HepG2 (cell line): ENCODE results near the gene DLX1. TPM values are rescaled to one million over a fixed set of nuclear protein-coding genes. Genes with fewer than 3 reads are reported as not detected.

Experiments used
- BORCS8-MEF2B ChIP-seq: sonication (generic); formaldehyde crosslinking; IDR thresholded peaks from 2 replicates; pipeline ENCODE4 v1.8.0; 2022; ENCODE audit warnings: mild to moderate bottlenecking, missing genetic modification reagents
- FOXM1 ChIP-seq: sonication (generic); formaldehyde crosslinking; IDR thresholded peaks from 2 replicates; pipeline ENCODE4 v1.5.0; 2020; ENCODE audit warnings: missing genetic modification reagents
- FOXP4 ChIP-seq: sonication (generic); formaldehyde crosslinking; IDR thresholded peaks from 2 replicates; pipeline ENCODE4 v1.4.0; 2020; ENCODE audit warnings: missing genetic modification reagents
- JUN ChIP-seq: sonication (generic); formaldehyde crosslinking; IDR thresholded peaks from 2 replicates; pipeline ENCODE4 v1.4.0; 2020; ENCODE audit warnings: mild to moderate bottlenecking, missing genetic modification reagents
- MBD4 ChIP-seq: IDR thresholded peaks from 2 replicates; pipeline ENCODE4 v1.6.1; 2012; ENCODE audit warnings: low read length, inconsistent platforms, borderline replicate concordance
- NFE2 ChIP-seq: sonication (generic); formaldehyde crosslinking; IDR thresholded peaks from 2 replicates; pipeline ENCODE4 v1.4.0; 2020; ENCODE audit warnings: missing genetic modification reagents
- RFXAP ChIP-seq: sonication (generic); formaldehyde crosslinking; IDR thresholded peaks from 2 replicates; pipeline ENCODE4 v1.4.0; 2020; ENCODE audit warnings: missing genetic modification reagents, borderline replicate concordance
- SCMH1 ChIP-seq: sonication (generic); formaldehyde crosslinking; IDR thresholded peaks from 2 replicates; pipeline ENCODE4 v1.9.0; 2021; ENCODE audit warnings: missing genetic modification reagents, mild to moderate bottlenecking, borderline replicate concordance
- SKI ChIP-seq: fragments of 450-650 bp; IDR thresholded peaks from one replicate; pipeline ENCODE4 v1.6.1; 2018; ENCODE audit warnings: mild to moderate bottlenecking; ENCODE audit not compliant: partially characterized antibody
- SSRP1 ChIP-seq: IDR thresholded peaks from 2 replicates; pipeline ENCODE4 v1.6.1; 2016; ENCODE audit warnings: control low read depth
- TBL1XR1 ChIP-seq: fragments of 150-350 bp; IDR thresholded peaks from 2 replicates; pipeline ENCODE4 v1.6.1; 2014; ENCODE audit warnings: borderline replicate concordance, low read length; ENCODE audit not compliant: partially characterized antibody
- TFDP1 ChIP-seq: IDR thresholded peaks from 2 replicates; pipeline ENCODE4 v1.6.1; 2016; ENCODE audit warnings: missing compliant biosample characterization, missing genetic modification reagents, borderline replicate concordance
- ZBTB33 ChIP-seq: sonication (generic); formaldehyde crosslinking; IDR thresholded peaks from 2 replicates; pipeline ENCODE4 v1.4.0; 2020; ENCODE audit warnings: missing genetic modification reagents
- ZMAT3 ChIP-seq: sonication (generic); formaldehyde crosslinking; conservative IDR thresholded peaks from 2 replicates; pipeline ENCODE4 v1.7.0; 2021; ENCODE audit warnings: missing genetic modification reagents
- ZNF280B ChIP-seq: sonication (generic); formaldehyde crosslinking; IDR thresholded peaks from 2 replicates; pipeline ENCODE4 v1.5.0; 2020; ENCODE audit warnings: missing genetic modification reagents, mild to moderate bottlenecking, borderline replicate concordance
- ZNF350 ChIP-seq: sonication (generic); formaldehyde crosslinking; IDR thresholded peaks from 2 replicates; pipeline ENCODE4 v1.4.0; 2020; ENCODE audit warnings: mild to moderate bottlenecking, low read depth, missing genetic modification reagents, borderline replicate concordance
- ZNF572 ChIP-seq: sonication (generic); formaldehyde crosslinking; IDR thresholded peaks from 2 replicates; pipeline ENCODE4 v1.5.1; 2020; ENCODE audit warnings: mild to moderate bottlenecking, missing genetic modification reagents
- ZNF773 ChIP-seq: sonication (generic); formaldehyde crosslinking; IDR thresholded peaks from 2 replicates; pipeline ENCODE4 v1.4.0; 2020; ENCODE audit warnings: missing genetic modification reagents, borderline replicate concordance
- polyA plus RNA-seq, 8 experiments: library from polyadenylated mRNA; depleted of rRNA in 3 of 8; stranded (reverse) in 7 of 8; unstranded in 1 of 8; fragments of >200 nt; fragmentation: Illumina TruSeq in 4 of 8; extraction: Trizol in 4 of 8; gene quantifications; 2 replicates each; pipeline versions ENCODE4 v1.2.1 to v1.2.3, GENCODE V29; 2011 to 2016; ENCODE audit warnings: low read depth in 4 of 8, missing spikeins in 1 of 8, mixed read lengths in 1 of 8; ENCODE audit not compliant: insufficient read depth in 1 of 8
- total RNA-seq, 5 experiments: library from RNA; depleted of rRNA; stranded (reverse); fragments of >200 nt; fragmentation: Illumina TruSeq; extraction: Trizol; gene quantifications; 2 replicates each; pipeline ENCODE4 v1.2.3, GENCODE V29; 2016; ENCODE audit warnings: low read depth in 1 of 5

DLX1 gene
- total and polyA plus RNA-seq, 2 of the 13 experiments (the other 11 are each of a cell fraction or from before 2014, with no cell fraction given): 0.18 to 0.86 TPM

- TF ChIP-seq ZNF280B (CRISPR knock-in tag): peak; percentile 80; the same call in 1 of the 2 replicates
- no peak for TF ChIP-seq ZNF572
- no peak for TF ChIP-seq MBD4
- peak; percentile 92; the same call in 1 of the 2 replicates for TF ChIP-seq TFDP1
- 0 out of 2 replicates have a peak, but pooled peaks have one; percentile 1 for TF ChIP-seq SSRP1 (CRISPR knock-in tag)
- TF ChIP-seq SCMH1 (CRISPR knock-in tag): no peak
- peak; percentile 95; the same call in 1 of the 2 replicates for TF ChIP-seq ZNF773 (CRISPR knock-in tag)
- TF ChIP-seq JUN: no peak
- peak; percentile 97 for TF ChIP-seq RFXAP (CRISPR knock-in tag)
- TF ChIP-seq FOXM1: no peak
- TF ChIP-seq TBL1XR1: no peak
- peak; percentile 60 for TF ChIP-seq FOXP4 (CRISPR knock-in tag)
- TF ChIP-seq ZMAT3: peak; percentile 45; the same call in 1 of the 2 replicates
- TF ChIP-seq SKI: no peak
- TF ChIP-seq ZBTB33: peak; percentile 41; the same call in 1 of the 2 replicates
- TF ChIP-seq NFE2 (CRISPR knock-in tag): 0 out of 2 replicates have a peak, but pooled peaks have one; percentile 28
- TF ChIP-seq ZNF350 (CRISPR knock-in tag): no peak
- TF ChIP-seq BORCS8-MEF2B (CRISPR knock-in tag): peak; percentile 73; the same call in 1 of the 2 replicates
Measured at GRCh38 chr2:172102391-172103359, 17.4 kb downstream of the DLX1 start, which contains the start of gene DLX2 (continued).
